NCI-H526 treated with DMSO at 0.1 percent for 48 hours (cell line): ENCODE measurements around the gene TCIRG1.
"Not testable (repeated sequence)": the region's sequence is repeated elsewhere in the genome, so short reads cannot be mapped to it uniquely, and the experiment has no call there.

Experiments used
- DNase-seq: peaks from one replicate; lab custom pipeline; 2025; lab: John Stamatoyannopoulos, UW

Gene TCIRG1

DNA sequence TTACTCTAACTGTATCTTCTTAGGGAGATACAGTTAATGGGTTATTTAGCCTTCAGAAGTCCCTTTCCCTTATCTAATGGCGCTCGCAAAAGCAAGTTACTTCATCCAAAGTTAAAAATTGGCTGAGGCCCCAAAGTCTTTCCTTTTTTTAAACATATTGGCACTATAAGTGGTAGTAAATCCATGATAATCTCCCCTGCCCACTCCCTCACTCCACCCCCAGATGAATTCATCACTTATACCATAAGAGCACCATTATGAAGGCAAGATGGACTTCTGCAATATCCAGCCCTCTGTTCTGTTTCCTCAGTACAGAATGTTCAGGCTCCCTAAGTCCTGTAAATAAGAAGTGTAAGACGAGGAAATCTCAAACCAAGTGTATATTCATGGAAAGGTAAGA, 44.7 kb downstream of the TCIRG1 start:
- DNase-seq, result no peak

DNA sequence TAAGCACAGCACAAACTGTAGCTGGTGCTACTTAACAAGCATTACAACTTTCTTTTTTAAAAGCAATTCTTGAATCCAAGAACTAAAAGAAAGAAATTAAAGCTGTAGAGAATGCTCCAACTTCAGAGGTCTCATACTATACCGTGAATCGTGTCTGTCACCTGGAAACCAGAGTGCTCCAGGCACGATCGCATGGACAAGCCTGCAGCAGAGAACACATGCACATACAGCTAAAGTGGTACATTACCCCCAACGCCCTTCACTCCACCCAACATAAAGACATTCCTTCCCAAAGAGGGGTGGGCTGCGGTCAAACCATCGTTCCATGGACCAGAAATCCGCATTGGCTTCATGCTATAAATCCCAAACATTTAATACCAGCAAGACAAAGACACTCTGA, 50.9 kb downstream of the TCIRG1 start:
- DNase-seq, result no peak

DNA sequence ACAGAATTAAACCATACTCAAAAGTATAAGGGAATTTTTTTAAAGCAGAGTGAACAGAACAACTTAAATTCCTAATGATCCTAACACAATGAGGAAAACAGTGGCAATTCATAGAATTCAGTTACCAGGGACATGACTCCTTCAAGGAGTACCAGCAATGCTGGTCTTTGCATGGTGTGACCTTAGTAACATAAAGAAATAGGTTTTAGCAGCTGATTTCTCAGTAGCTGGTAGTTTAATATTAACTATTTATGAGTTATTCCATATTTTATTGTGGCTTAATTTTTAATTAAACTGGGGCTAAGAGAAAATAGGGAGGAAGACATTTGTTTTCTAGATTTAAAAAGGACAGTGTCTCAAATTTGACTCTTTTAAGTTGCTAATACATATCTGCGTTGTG, 51.5 kb downstream of the TCIRG1 start:
- no peak for DNase-seq

DNA sequence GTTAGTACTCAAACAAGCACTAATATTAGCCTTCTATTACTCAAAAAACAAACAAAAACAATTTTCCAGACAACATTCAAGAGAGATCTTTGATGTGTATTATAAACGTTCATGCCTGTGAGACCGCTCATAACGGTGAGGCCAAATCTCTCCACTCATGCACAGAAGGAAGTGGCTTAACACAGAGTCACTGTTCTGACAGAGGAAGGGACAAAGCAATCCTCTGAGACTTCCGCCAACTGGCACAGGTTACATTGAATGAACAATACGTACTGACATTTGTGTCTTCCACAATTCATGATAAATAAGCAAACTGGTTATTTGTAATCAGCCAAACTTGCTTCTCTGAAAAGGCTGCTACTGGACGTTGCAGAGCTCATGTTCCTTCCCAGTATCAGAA, 51.9 kb downstream of the TCIRG1 start:
- DNase-seq, result no peak

DNA sequence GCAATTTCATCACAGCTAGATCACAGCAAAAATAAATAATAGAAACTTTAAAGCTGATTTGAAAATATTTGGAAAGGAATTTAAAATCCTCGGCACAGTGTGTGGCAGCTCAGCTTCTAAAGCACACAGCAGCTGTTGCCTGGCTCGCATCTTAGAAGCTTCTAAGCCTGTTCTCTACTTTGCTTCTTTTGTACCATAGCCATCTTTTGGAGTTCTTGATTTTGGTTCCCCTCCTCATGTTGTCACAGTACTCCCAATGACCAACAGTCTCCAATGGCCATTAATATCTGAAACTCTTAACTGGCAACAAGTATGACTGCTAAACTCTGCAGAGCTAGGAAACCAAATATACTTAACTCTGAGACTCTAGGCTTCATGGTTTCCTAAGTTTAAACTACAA, 53.6 kb downstream of the TCIRG1 start:
- no peak for DNase-seq

DNA sequence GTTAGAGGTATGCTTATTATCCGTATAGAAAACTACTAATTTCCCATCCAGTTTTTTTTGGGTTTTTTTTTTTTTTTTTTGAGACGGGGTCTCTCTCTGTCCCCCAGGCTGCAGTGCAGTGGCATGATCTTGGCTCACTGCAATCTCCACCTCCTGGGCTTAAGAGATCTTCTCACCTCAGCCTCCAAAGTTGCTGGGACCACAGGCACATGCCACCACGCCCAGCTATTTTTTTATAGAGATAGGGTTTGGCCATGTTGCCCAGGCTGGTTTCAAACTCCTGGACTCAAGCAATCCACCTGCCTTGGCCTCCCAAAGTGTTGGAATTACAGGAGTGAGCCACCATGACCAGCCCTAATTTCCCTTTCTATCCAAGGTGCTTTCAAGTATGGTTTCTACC, 54.1 kb downstream of the TCIRG1 start:
- DNase-seq, result not testable (repeated sequence)

DNA sequence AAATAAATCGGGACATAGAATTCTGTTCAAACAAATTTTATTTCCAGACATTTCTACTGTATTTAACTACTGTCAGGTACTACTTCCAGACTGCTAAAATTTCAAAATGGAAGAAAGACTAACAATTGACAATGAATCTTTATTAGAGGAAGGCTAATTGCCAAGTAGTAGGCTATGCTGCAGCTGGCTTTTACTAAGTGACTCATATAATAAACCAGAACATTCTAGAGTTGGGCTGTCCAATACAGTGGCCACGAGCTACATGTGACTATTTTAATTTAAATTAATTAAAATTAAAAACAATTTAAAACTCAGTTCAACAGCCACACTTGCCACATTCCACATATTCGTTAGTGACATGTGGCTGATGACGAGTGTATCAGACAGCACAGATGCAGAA, 54.7 kb downstream of the TCIRG1 start:
- DNase-seq, result no peak

DNA sequence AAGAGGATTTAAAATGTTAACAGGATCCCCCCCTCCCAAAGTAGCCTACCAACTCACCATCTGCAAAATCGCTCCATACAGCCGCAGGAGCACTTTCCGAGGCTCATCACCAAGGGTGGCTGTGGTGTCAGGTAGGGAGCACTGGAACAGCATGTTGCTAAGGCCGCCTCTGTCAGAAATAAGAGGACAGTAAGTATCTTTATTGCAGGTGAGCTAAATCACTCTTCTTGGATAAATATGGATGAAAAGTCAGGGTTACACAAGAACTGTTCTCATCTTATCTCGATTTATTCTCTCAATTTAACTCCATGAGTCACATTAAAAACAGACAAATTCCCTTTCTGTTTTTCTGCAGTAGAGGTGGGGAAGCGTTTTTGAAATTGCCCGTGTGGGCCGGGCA, 58.1 kb downstream of the TCIRG1 start:
- DNase-seq, result no peak

DNA sequence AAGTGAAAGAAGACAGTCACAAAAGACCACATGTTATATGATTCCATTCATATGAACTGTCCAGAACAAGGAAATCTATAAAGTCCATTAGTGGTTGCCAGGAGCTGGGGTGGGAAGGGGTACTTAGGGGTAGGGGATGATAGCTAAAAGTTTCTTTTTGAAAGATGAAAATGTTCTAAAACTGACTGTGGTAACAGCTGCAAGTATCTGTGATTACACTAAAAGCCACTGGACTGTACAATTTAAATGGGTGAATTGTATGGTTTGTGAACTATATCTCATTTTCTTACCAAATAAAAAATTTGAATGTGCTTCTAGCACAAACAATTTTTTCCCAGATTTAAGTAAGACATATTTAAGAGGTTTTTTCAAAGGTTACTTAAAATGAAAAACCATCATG, 60.2 kb downstream of the TCIRG1 start:
- DNase-seq, result peak; percentile 64

DNA sequence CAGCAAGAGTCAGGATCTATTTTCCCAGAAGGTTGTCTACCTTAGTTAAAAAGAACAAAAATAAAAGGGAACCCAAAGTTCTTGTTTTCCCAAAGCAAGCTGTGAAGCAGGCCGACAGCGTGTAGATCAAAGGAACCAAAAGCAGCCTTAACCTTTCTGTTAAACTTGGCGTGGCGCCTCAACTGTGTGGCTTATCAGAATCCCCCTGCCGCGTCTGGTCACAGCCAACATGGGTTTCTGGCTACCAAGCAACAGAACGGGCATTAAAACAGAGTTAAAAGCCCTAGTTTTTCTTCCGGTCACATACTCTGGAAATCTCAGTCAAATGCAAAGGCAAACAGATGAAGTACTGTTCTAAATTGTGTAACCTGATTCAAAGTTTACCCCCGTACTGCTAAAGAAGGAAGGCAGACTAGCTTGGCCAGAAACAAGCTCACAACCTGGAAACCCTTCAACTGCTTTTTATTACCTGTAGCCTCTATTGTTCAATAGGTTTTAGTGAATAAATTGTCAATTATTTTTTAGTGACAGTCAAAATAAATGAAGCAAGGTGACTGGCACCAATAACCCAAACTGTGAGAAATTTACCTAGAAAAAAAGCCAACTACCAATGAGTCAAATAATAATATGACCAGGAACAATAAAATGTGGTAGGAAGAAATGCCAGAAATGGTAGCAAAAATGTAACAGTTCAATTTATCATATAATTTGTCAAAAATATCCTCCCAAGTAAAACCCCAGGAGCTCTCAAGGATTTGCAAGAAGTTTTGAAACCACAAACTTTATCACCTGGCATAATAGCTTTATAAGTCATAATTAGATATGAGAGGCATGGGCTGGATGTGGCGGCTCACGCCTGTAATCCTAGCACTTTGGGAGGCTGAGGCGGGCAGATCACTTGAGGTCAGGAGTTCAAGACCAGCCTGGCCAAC, 60.9 kb downstream of the TCIRG1 start:
- DNase-seq, result peak; percentile 64
